ENCODE data around the gene PDXP. TPM values are rescaled to one million over a fixed set of nuclear protein-coding genes. Genes with fewer than 3 reads are reported as not detected.

The PDXP gene
- total and polyA plus RNA-seq, 2 of the 4 experiments (the other 2 are of a cell fraction) = 5.4 to 24.1 TPM

- Histone ChIP-seq H3K36me3 (ENCODE audit: control insufficient read depth, insufficient read depth, low read length) (no peaks in the 10 kb centered on the region), H3K9ac (ENCODE audit: low read depth, low read length) (no peak overlapping the region), H3K4me2 (ENCODE audit: low read depth, low read length) (no peak overlapping the region), H3K4me3 (ENCODE audit: insufficient read depth, low read depth, low read length) (no peak overlapping the region), H4K8ac (ENCODE audit: low read depth in 2 of 2, low read length in 2 of 2) (no peak overlapping the region), H2AK9ac (replicated peaks; ENCODE audit: low read depth, low read length, poor library complexity) (no peak overlapping the region), H2BK5ac (ENCODE audit: low read depth, low read length, poor library complexity, severe bottlenecking) (no peak overlapping the region), H2BK120ac (ENCODE audit: low read depth, low read length) (no peak overlapping the region), H2BK20ac (ENCODE audit: low read depth, low read length) (no peak overlapping the region), H3K27ac (ENCODE audit: insufficient read depth, low read length) (no peak overlapping the region), H2AFZ (replicated peaks; ENCODE audit: low read length, poor library complexity) (no peak overlapping the region), H3K18ac (ENCODE audit: low read depth, low read length) (no peak overlapping the region), H3K9me3 (ENCODE audit: control insufficient read depth, insufficient read depth, low read length) (no peaks in the 10 kb centered on the region), H3K56ac (ENCODE audit: extremely low read depth, insufficient read depth, low read length) (no peak overlapping the region), H4K5ac (ENCODE audit: low read depth, low read length) (no peak overlapping the region), H3K14ac (replicated peaks; ENCODE audit: low read depth, low read length) (no peak overlapping the region), H3K79me1 (ENCODE audit: low read depth in 1 of 2, low read length in 2 of 2) (no peaks in the 10 kb centered on the region), H4K20me1 (ENCODE audit: insufficient read depth, low read length) (no peaks in the 10 kb centered on the region), H3K4ac (ENCODE audit: low read depth, low read length) (no peak overlapping the region), H3K4me1 (ENCODE audit: control insufficient read depth, insufficient read depth, low read length) (no peaks in the 10 kb centered on the region), H2AK5ac (ENCODE audit: low read depth, low read length) (no peak overlapping the region), H4K91ac (ENCODE audit: insufficient read depth, low read depth, low read length) (no peak overlapping the region), H3K23ac (ENCODE audit: low read depth, low read length) (no peak overlapping the region), H3K27me3 (ENCODE audit: control insufficient read depth, insufficient read depth, low read length) (no peaks in the 10 kb centered on the region), H3K9me1 (ENCODE audit: insufficient read depth, low read length) (no peaks in the 10 kb centered on the region), H2BK15ac (ENCODE audit: low read depth, low read length) (no peak overlapping the region)
- 100% methylated on average over 1 of the region's 2 CpGs; no CpG with 5 or more reads in 1 of the 2 experiments for WGBS, 2 experiments (ENCODE audit: extremely low coverage in 2 of 2, insufficient read length in 1 of 2)
- BruUV-seq (replicated peaks) = no TSS peak
- TF ChIP-seq RCOR1 (IDR thresholded peaks at IDR 0.05; ENCODE audit: insufficient replicate concordance, low read length) (no peak), USF2 (IDR thresholded peaks at IDR 0.05; ENCODE audit: low read depth, low read length) (no peak), NFE2L2 (IDR thresholded peaks at IDR 0.05; ENCODE audit: low read depth, low read length) (no peak), MAFK (IDR thresholded peaks at IDR 0.05; ENCODE audit: low read depth, low read length) (no peak), SMC3 (IDR thresholded peaks at IDR 0.05; ENCODE audit: low read depth, low read length) (no peak), CTCF (conservative IDR thresholded peaks at IDR 0.05; ENCODE audit: low read depth, low read length) (no peak), CEBPB (IDR thresholded peaks at IDR 0.05; ENCODE audit: low read depth, low read length) (no peak), ELK1 (IDR thresholded peaks at IDR 0.05; ENCODE audit: borderline replicate concordance, low read depth, low read length) (no peak), FOS (IDR thresholded peaks at IDR 0.05; ENCODE audit: low read depth, low read length) (no peak), RAD21 (IDR thresholded peaks at IDR 0.05; ENCODE audit: low read length) (no peak), RFX5 (IDR thresholded peaks at IDR 0.05; ENCODE audit: low read depth, low read length) (no peak), POLR2A (IDR thresholded peaks at IDR 0.05; ENCODE audit: low read depth, low read length) (no peak), CHD1 (IDR thresholded peaks at IDR 0.05; ENCODE audit: low read depth, low read length) (no peak), MAZ (IDR thresholded peaks at IDR 0.05; ENCODE audit: borderline replicate concordance, low read depth, low read length) (no peak), BHLHE40 (IDR thresholded peaks at IDR 0.05; ENCODE audit: low read depth, low read length) (no peak), MXI1 (IDR thresholded peaks at IDR 0.05; ENCODE audit: borderline replicate concordance, low read depth, low read length) (no peak)
- no peak for ATAC-seq (ENCODE audit: low read depth)
- CTCF ChIA-PET = interaction anchor here (0.7 kb wide), 1 partner anchor 232 kb away, joined by 7 read pairs; no protein-coding TSS in a partner anchor
- in situ Hi-C loops (cut with MboI; ENCODE audit: low sequenced_read_pairs) (no loop called here), intact Hi-C loops (cut with micrococcal nuclease) (no loop called here), dilution Hi-C loops (cut with HindIII; ENCODE audit: low sequenced_read_pairs, unreplicated experiment) (no loop called here)
- POLR2A ChIA-PET (ENCODE audit: unreplicated experiment) = no interaction called here
- DNase-seq = no peak
These were observed 56.1 kb downstream of the PDXP start for GRCh38 chr22:37714634-37715033.
